Measurements from ENCODE around the gene CARD11. TPM values are rescaled to one million over a fixed set of nuclear protein-coding genes. Genes with fewer than 3 reads are reported as not detected.

CARD11 gene
- total RNA-seq, 1 donor from 2014 or later = 11.0 TPM

GRCh38 chr7:3076700-3077099 is 33.0 kb upstream of the CARD11 start:
- DNase-seq (ENCODE audit: low spot score, unreplicated experiment) = no peak
- peaks cover 3% of the 10 kb centered on the region for H3K9me3 Mint-ChIP-seq (ENCODE audit: low read depth)
- no peak overlapping the region for H3K27ac Mint-ChIP-seq
- H3K4me1 Mint-ChIP-seq (ENCODE audit: low read depth) = no peaks in the 10 kb centered on the region
- no peak overlapping the region for H3K4me3 Mint-ChIP-seq (ENCODE audit: low read depth)
- no peak for TF ChIP-seq CTCF (IDR thresholded peaks at IDR 0.05; ENCODE audit: unreplicated experiment)
- H3K27me3 Mint-ChIP-seq = peaks cover 2% of the 10 kb centered on the region
- H3K36me3 Mint-ChIP-seq (ENCODE audit: insufficient read depth) = no peaks in the 10 kb centered on the region

DNA sequence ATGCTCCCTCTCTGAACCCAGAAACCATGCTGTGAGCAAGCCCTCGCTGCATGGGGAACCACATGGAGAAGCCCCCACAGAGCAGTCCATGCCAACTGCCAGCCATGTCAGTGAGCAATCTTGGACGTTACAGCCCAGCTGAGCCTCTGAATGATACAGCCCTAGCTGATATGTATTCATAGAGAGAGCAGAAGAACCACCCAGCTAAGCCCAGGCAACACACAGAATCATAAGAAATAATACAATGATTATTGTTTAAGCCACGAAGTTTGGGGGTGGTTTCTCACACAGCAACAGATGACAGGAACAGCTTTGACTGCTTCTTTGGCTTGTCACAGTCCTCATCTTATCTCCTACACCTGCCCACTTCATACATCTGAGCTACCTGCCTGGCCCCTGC is 32.5 kb upstream of the CARD11 start:
- H3K36me3 Mint-ChIP-seq (ENCODE audit: insufficient read depth) = no peaks in the 10 kb centered on the region
- no peak overlapping the region for H3K27ac Mint-ChIP-seq
- TF ChIP-seq CTCF (IDR thresholded peaks at IDR 0.05; ENCODE audit: unreplicated experiment) = no peak
- DNase-seq (ENCODE audit: low spot score, unreplicated experiment) = no peak
- peaks cover 2% of the 10 kb centered on the region for H3K27me3 Mint-ChIP-seq
- H3K4me1 Mint-ChIP-seq (ENCODE audit: low read depth) = no peaks in the 10 kb centered on the region
- H3K9me3 Mint-ChIP-seq (ENCODE audit: low read depth) = peaks cover 8% of the 10 kb centered on the region
- H3K4me3 Mint-ChIP-seq (ENCODE audit: low read depth) = no peak overlapping the region

GRCh38 chr7:3075441-3075840 is 31.8 kb upstream of the CARD11 start:
- no peak overlapping the region for H3K4me3 Mint-ChIP-seq (ENCODE audit: low read depth)
- H3K9me3 Mint-ChIP-seq (ENCODE audit: low read depth) = peaks cover 11% of the 10 kb centered on the region
- no peaks in the 10 kb centered on the region for H3K36me3 Mint-ChIP-seq (ENCODE audit: insufficient read depth)
- no peak overlapping the region for H3K27ac Mint-ChIP-seq
- H3K27me3 Mint-ChIP-seq = peaks cover 2% of the 10 kb centered on the region
- DNase-seq (ENCODE audit: low spot score, unreplicated experiment) = no peak
- no peak for TF ChIP-seq CTCF (IDR thresholded peaks at IDR 0.05; ENCODE audit: unreplicated experiment)
- no peaks in the 10 kb centered on the region for H3K4me1 Mint-ChIP-seq (ENCODE audit: low read depth)

- Mint-ChIP-seq H3K4me1 (ENCODE audit: low read depth) (no peaks in the 10 kb centered on the region), H3K9me3 (ENCODE audit: low read depth) (peaks cover 11% of the 10 kb centered on the region), H3K36me3 (ENCODE audit: insufficient read depth) (no peaks in the 10 kb centered on the region), H3K4me3 (ENCODE audit: low read depth) (no peak overlapping the region), H3K27ac (no peak overlapping the region), H3K27me3 (peaks cover 2% of the 10 kb centered on the region)
- no peak for TF ChIP-seq CTCF (IDR thresholded peaks at IDR 0.05; ENCODE audit: unreplicated experiment)
- DNase-seq (ENCODE audit: low spot score, unreplicated experiment) = no peak
These were observed 30.8 kb upstream of the CARD11 start for GRCh38 chr7:3074459-3074821.

- Mint-ChIP-seq H3K36me3 (ENCODE audit: insufficient read depth) (no peaks in the 10 kb centered on the region), H3K4me1 (ENCODE audit: low read depth) (no peaks in the 10 kb centered on the region), H3K27me3 (peaks cover 2% of the 10 kb centered on the region), H3K27ac (no peak overlapping the region), H3K4me3 (ENCODE audit: low read depth) (no peak overlapping the region), H3K9me3 (ENCODE audit: low read depth) (peaks cover 11% of the 10 kb centered on the region)
- no peak for TF ChIP-seq CTCF (IDR thresholded peaks at IDR 0.05; ENCODE audit: unreplicated experiment)
- no peak for DNase-seq (ENCODE audit: low spot score, unreplicated experiment)
These were observed 30.2 kb upstream of the CARD11 start for GRCh38 chr7:3073763-3074458.

Measured in progenitor cell of endocrine pancreas (in vitro differentiated cells).